ENCODE measurements around the gene DDA1.
"Not testable (repeated sequence)": the region's sequence is repeated elsewhere in the genome, so short reads cannot be mapped to it uniquely, and the experiment has no call there.

Gene DDA1

GRCh38 chr19:17289489-17289888, 19.9 kb upstream of the DDA1 start:
- DNase-seq, result peak; percentile 62

GRCh38 chr19:17292301-17293074, 16.9 kb upstream of the DDA1 start:
- no peak for DNase-seq

GRCh38 chr19:17293605-17294004, 15.8 kb upstream of the DDA1 start:
- DNase-seq, result no peak

GRCh38 chr19:17294051-17294891, 15.1 kb upstream of the DDA1 start:
- DNase-seq, result no peak

GRCh38 chr19:17295551-17295950, 13.8 kb upstream of the DDA1 start:
- not testable (repeated sequence) for DNase-seq

- DNase-seq, result no peak
Measured at GRCh38 chr19:17296273-17296672, 13.1 kb upstream of the DDA1 start.

GRCh38 chr19:17296976-17297375, 12.4 kb upstream of the DDA1 start:
- no peak for DNase-seq

- DNase-seq, result no peak
Measured at GRCh38 chr19:17300992-17301619, 8.3 kb upstream of the DDA1 start.

GRCh38 chr19:17302391-17303166, 6.8 kb upstream of the DDA1 start:
- no peak for DNase-seq

GRCh38 chr19:17303167-17303939, 6.0 kb upstream of the DDA1 start, which contains the start of gene ABHD8:
Gene ABHD8 (minus strand): TSS chr19:17303425. CDS start chr19:17301616, 1,809 bp downstream.
- DNase-seq, result peak; percentile 91

- DNase-seq, result no peak
Measured at GRCh38 chr19:17303940-17304267, 5.5 kb upstream of the DDA1 start.

- no peak for DNase-seq
Measured at GRCh38 chr19:17304386-17305215, 4.8 kb upstream of the DDA1 start.

- no peak for DNase-seq
Measured at GRCh38 chr19:17305216-17305516, 4.2 kb upstream of the DDA1 start.

GRCh38 chr19:17305517-17306284, 3.7 kb upstream of the DDA1 start, which contains the start of gene MRPL34:
Gene MRPL34 (plus strand): TSS chr19:17305872. CDS start chr19:17305893, 21 bp downstream.
- peak; percentile 99 for DNase-seq

- DNase-seq, result no peak
Measured at GRCh38 chr19:17306285-17306714, 3.1 kb upstream of the DDA1 start.

- DNase-seq, result no peak
Measured at GRCh38 chr19:17307876-17308377, 1.4 kb upstream of the DDA1 start.

GRCh38 chr19:17309965-17310461, 650 bp downstream of the DDA1 start:
- DNase-seq, result no peak

- DNase-seq, result no peak
Measured at GRCh38 chr19:17311455-17312188, 2.3 kb downstream of the DDA1 start.

Measured in NCI-H2029 (cell line).